GM13977 (cell line): ENCODE results near the gene TCAIM.

Experiments used
- DNase-seq: peaks from one replicate; pipeline ENCODE4 v3.0.0; 2012; ENCODE audit warnings: low spot score
- CTCF ChIP-seq: IDR thresholded peaks from 2 replicates; pipeline ENCODE4 v1.5.1; 2012; ENCODE audit warnings: mild to moderate bottlenecking, control low read depth; ENCODE audit not compliant: insufficient read depth; ENCODE audit errors: extremely low read depth, missing control alignments
- in situ Hi-C: fragments of 300-500 bp; cut with MboI; formaldehyde crosslinking; loops from one replicate; pipeline ENCODE4 v1.12.0; 2022; ENCODE audit warnings: low sequenced_read_pairs, low pct_unique_long_range_greater_than_20kb, mixed read lengths, inconsistent platforms; ENCODE audit not compliant: unreplicated experiment

The TCAIM gene

GRCh38 chr3:44427683-44428082 lies 89.1 kb downstream of the TCAIM start:
- DNase-seq, result no peak
- in situ Hi-C loops, result no loop called here
- no peak for TF ChIP-seq CTCF

GRCh38 chr3:44428910-44429309 lies 90.3 kb downstream of the TCAIM start:
- TF ChIP-seq CTCF, result no peak
- no peak for DNase-seq
- in situ Hi-C loops, result no loop called here

GRCh38 chr3:44429459-44429858 lies 90.9 kb downstream of the TCAIM start:
- in situ Hi-C loops, result no loop called here
- DNase-seq, result no peak
- TF ChIP-seq CTCF, result no peak

GRCh38 chr3:44430466-44430865 lies 91.9 kb downstream of the TCAIM start:
- in situ Hi-C loops, result no loop called here
- no peak for TF ChIP-seq CTCF

GRCh38 chr3:44434834-44435510 lies 96.4 kb downstream of the TCAIM start:
- in situ Hi-C loops, result no loop called here
- no peak for TF ChIP-seq CTCF

More at GRCh38 chr3:44430466-44430865, 91.9 kb downstream of the TCAIM start:
- DNase-seq, result no peak

GRCh38 chr3:44436181-44436580 lies 97.6 kb downstream of the TCAIM start:
- TF ChIP-seq CTCF, result no peak
- in situ Hi-C loops, result no loop called here
- no peak for DNase-seq

More at GRCh38 chr3:44434834-44435510, 96.4 kb downstream of the TCAIM start:
- DNase-seq, result no peak
